T-helper 1 cell treated with Interleukin-12 subunit alpha and Interleukin-12 subunit beta and Interleukin-4 antibody, amounts not matched to agents 30 μg/mL and 1 μg/mL, for 36 hours (primary cell): ENCODE data around the gene LRRC58.
"Not testable (repeated sequence)": the region's sequence is repeated elsewhere in the genome, so short reads cannot be mapped to it uniquely, and the experiment has no call there.

Experiments
- H3K27ac Mint-ChIP-seq: one replicate; pipeline ENCODE4 v1.8.0; 2021; ENCODE audit warnings: mild to moderate bottlenecking, mixed read lengths
- H3K27me3 Mint-ChIP-seq: one replicate; pipeline ENCODE4 v1.8.0; 2021; ENCODE audit warnings: low read depth, mixed read lengths
- H3K36me3 Mint-ChIP-seq: one replicate; pipeline ENCODE4 v1.8.0; 2021; ENCODE audit warnings: low read depth, mixed read lengths
- H3K4me1 Mint-ChIP-seq: one replicate; pipeline ENCODE4 v1.8.0; 2021; ENCODE audit warnings: low read depth, mixed read lengths
- H3K4me3 Mint-ChIP-seq: one replicate; pipeline ENCODE4 v1.8.0; 2021; ENCODE audit warnings: mild to moderate bottlenecking, moderate library complexity, mixed read lengths
- H3K9me3 Mint-ChIP-seq: one replicate; pipeline ENCODE4 v1.8.0; 2021; ENCODE audit warnings: mixed read lengths

Gene LRRC58

GRCh38 chr3:120311863-120312794 is 37.0 kb downstream of the LRRC58 start:
- Mint-ChIP-seq H3K9me3 (peaks cover 17% of the 10 kb centered on the region), H3K4me1 (peaks cover 7% of the 10 kb centered on the region), H3K27ac (no peak overlapping the region), H3K4me3 (no peak overlapping the region), H3K36me3 (peaks cover 5% of the 10 kb centered on the region), H3K27me3 (no peaks in the 10 kb centered on the region)

GRCh38 chr3:120306519-120307455 is 42.4 kb downstream of the LRRC58 start:
- peaks cover under 1% of the 10 kb centered on the region for H3K27me3 Mint-ChIP-seq
- no peak overlapping the region for H3K4me3 Mint-ChIP-seq
- H3K4me1 Mint-ChIP-seq = peaks cover 1% of the 10 kb centered on the region
- no peaks in the 10 kb centered on the region for H3K36me3 Mint-ChIP-seq
- no peak overlapping the region for H3K27ac Mint-ChIP-seq
- no peaks in the 10 kb centered on the region for H3K9me3 Mint-ChIP-seq

GRCh38 chr3:120304616-120305015 is 44.5 kb downstream of the LRRC58 start:
- no peak overlapping the region for H3K27ac Mint-ChIP-seq

GRCh38 chr3:120302361-120302760 is 46.8 kb downstream of the LRRC58 start:
- H3K9me3 Mint-ChIP-seq = no peaks in the 10 kb centered on the region
- H3K4me1 Mint-ChIP-seq = peaks cover 1% of the 10 kb centered on the region
- no peaks in the 10 kb centered on the region for H3K36me3 Mint-ChIP-seq
- peaks cover 7% of the 10 kb centered on the region for H3K27me3 Mint-ChIP-seq
- no peak overlapping the region for H3K4me3 Mint-ChIP-seq
- H3K27ac Mint-ChIP-seq = no peak overlapping the region

More at GRCh38 chr3:120304616-120305015, 44.5 kb downstream of the LRRC58 start:
- Mint-ChIP-seq H3K9me3 (no peaks in the 10 kb centered on the region), H3K27me3 (peaks cover 3% of the 10 kb centered on the region), H3K4me3 (no peak overlapping the region), H3K4me1 (peaks cover 1% of the 10 kb centered on the region), H3K36me3 (no peaks in the 10 kb centered on the region)

GRCh38 chr3:120300971-120301370 is 48.2 kb downstream of the LRRC58 start:
- no peaks in the 10 kb centered on the region for H3K36me3 Mint-ChIP-seq
- no peak overlapping the region for H3K4me3 Mint-ChIP-seq
- no peaks in the 10 kb centered on the region for H3K9me3 Mint-ChIP-seq
- H3K27me3 Mint-ChIP-seq = peaks cover 13% of the 10 kb centered on the region
- H3K4me1 Mint-ChIP-seq = no peaks in the 10 kb centered on the region
- H3K27ac Mint-ChIP-seq = no peak overlapping the region

GRCh38 chr3:120299403-120299802 is 49.8 kb downstream of the LRRC58 start:
- no peaks in the 10 kb centered on the region for H3K9me3 Mint-ChIP-seq
- H3K36me3 Mint-ChIP-seq = no peaks in the 10 kb centered on the region
- no peak overlapping the region for H3K27ac Mint-ChIP-seq
- no peaks in the 10 kb centered on the region for H3K4me1 Mint-ChIP-seq
- no peak overlapping the region for H3K4me3 Mint-ChIP-seq
- H3K27me3 Mint-ChIP-seq = peaks cover 19% of the 10 kb centered on the region

GRCh38 chr3:120298996-120299395 is 50.2 kb downstream of the LRRC58 start:
- H3K4me1 Mint-ChIP-seq = no peaks in the 10 kb centered on the region
- H3K27ac Mint-ChIP-seq = no peak overlapping the region
- peaks cover 1% of the 10 kb centered on the region for H3K9me3 Mint-ChIP-seq
- peaks cover 21% of the 10 kb centered on the region for H3K27me3 Mint-ChIP-seq
- H3K36me3 Mint-ChIP-seq = no peaks in the 10 kb centered on the region
- no peak overlapping the region for H3K4me3 Mint-ChIP-seq

GRCh38 chr3:120291552-120291951 is 57.6 kb downstream of the LRRC58 start:
- not testable (repeated sequence) for H3K4me1 Mint-ChIP-seq, H3K27ac Mint-ChIP-seq, H3K4me3 Mint-ChIP-seq, H3K36me3 Mint-ChIP-seq
- peaks cover 21% of the 10 kb centered on the region for H3K27me3 Mint-ChIP-seq
- H3K9me3 Mint-ChIP-seq = peaks cover 27% of the 10 kb centered on the region

GRCh38 chr3:120289636-120290035 is 59.5 kb downstream of the LRRC58 start:
- peaks cover 1% of the 10 kb centered on the region for H3K36me3 Mint-ChIP-seq
- no peak overlapping the region for H3K4me3 Mint-ChIP-seq
- H3K27ac Mint-ChIP-seq = no peak overlapping the region
- H3K27me3 Mint-ChIP-seq = peaks cover 25% of the 10 kb centered on the region
- H3K9me3 Mint-ChIP-seq = peaks cover 27% of the 10 kb centered on the region
- H3K4me1 Mint-ChIP-seq = no peaks in the 10 kb centered on the region

- H3K4me1 Mint-ChIP-seq = no peaks in the 10 kb centered on the region
- no peaks in the 10 kb centered on the region for H3K36me3 Mint-ChIP-seq
- no peak overlapping the region for H3K4me3 Mint-ChIP-seq
- H3K27ac Mint-ChIP-seq = no peak overlapping the region
- H3K9me3 Mint-ChIP-seq = peaks cover 5% of the 10 kb centered on the region
- H3K27me3 Mint-ChIP-seq = peaks cover 51% of the 10 kb centered on the region
Observed at GRCh38 chr3:120286465-120286864, 62.7 kb downstream of the LRRC58 start.

GRCh38 chr3:120285508-120285841 is 63.7 kb downstream of the LRRC58 start:
- Mint-ChIP-seq H3K36me3 (no peaks in the 10 kb centered on the region), H3K27ac (no peak overlapping the region), H3K4me1 (no peaks in the 10 kb centered on the region), H3K27me3 (peaks cover 60% of the 10 kb centered on the region), H3K9me3 (peaks cover 5% of the 10 kb centered on the region), H3K4me3 (no peak overlapping the region)

GRCh38 chr3:120284747-120285507 is 64.2 kb downstream of the LRRC58 start, which contains the start of gene GPR156:
GPR156 (minus strand) TSS chr3:120285222; CDS start chr3:120244098, 41,124 bp downstream.
- peaks cover 61% of the 10 kb centered on the region for H3K27me3 Mint-ChIP-seq
- H3K36me3 Mint-ChIP-seq = no peaks in the 10 kb centered on the region
- H3K4me3 Mint-ChIP-seq = no peak within 1 kb of the TSS

GRCh38 chr3:120281261-120281660 is 67.9 kb downstream of the LRRC58 start:
- H3K4me1 Mint-ChIP-seq = no peaks in the 10 kb centered on the region
- H3K9me3 Mint-ChIP-seq = no peaks in the 10 kb centered on the region
- no peak overlapping the region for H3K27ac Mint-ChIP-seq
- H3K27me3 Mint-ChIP-seq = peaks cover 78% of the 10 kb centered on the region
- H3K36me3 Mint-ChIP-seq = no peaks in the 10 kb centered on the region
- H3K4me3 Mint-ChIP-seq = no peak overlapping the region

More at GRCh38 chr3:120284747-120285507, 64.2 kb downstream of the LRRC58 start, which contains the start of gene GPR156:
- peaks cover 5% of the 10 kb centered on the region for H3K9me3 Mint-ChIP-seq
- no peak within 1 kb of the TSS for H3K27ac Mint-ChIP-seq
- H3K4me1 Mint-ChIP-seq = no peaks in the 10 kb centered on the region

- Mint-ChIP-seq H3K4me3 (no peak overlapping the region), H3K27me3 (peaks cover 75% of the 10 kb centered on the region), H3K36me3 (no peaks in the 10 kb centered on the region)
Observed at GRCh38 chr3:120280566-120280965, 68.6 kb downstream of the LRRC58 start.

More at GRCh38 chr3:120280566-120280965, 68.6 kb downstream of the LRRC58 start:
- Mint-ChIP-seq H3K9me3 (no peaks in the 10 kb centered on the region), H3K4me1 (no peaks in the 10 kb centered on the region), H3K27ac (no peak overlapping the region)
